Fibroblast of lung (primary cell): Measurements from ENCODE around the gene PITX2.

ENCODE experiments used
- EZH2 ChIP-seq: IDR thresholded peaks from 2 replicates; pipeline ENCODE4 v1.5.1; 2012; ENCODE audit warnings: low read length, control low read depth, mild to moderate bottlenecking; ENCODE audit errors: missing control alignments
- TF ChIP-seq, protein P1 (sequence below), 2 donors: IDR thresholded peaks in 1 of 2; conservative IDR thresholded peaks in 1 of 2; 1 replicate in 1 of 2; 2 replicates in 1 of 2; pipeline ENCODE4 v1.5.1; 2011 to 2012; ENCODE audit warnings: low read length in 2 of 2, control low read depth in 1 of 2, inconsistent platforms in 1 of 2, low read depth in 1 of 2, mild to moderate bottlenecking in 1 of 2

DNA sequence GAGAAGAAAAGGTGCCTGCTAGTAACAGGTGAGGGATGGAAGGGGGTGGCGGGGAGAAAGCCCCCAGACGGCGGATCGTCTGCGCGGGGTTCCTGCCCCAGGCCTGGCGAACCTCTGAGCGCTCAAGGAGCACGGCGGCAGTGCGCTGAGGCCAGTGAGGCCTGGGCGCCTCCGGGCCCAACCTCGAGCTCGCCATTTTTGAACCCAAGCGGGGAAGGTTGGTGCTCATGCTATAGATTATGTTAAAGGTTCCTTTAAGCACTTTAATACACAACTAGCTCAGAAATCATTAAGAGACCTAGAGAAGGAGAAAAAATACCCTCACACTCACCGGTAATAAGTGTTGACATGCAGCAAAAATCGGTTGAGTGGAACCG, 7.9 kb downstream of the PITX2 start:
- no peak for TF ChIP-seq EZH2
- TF ChIP-seq, protein P1, sequence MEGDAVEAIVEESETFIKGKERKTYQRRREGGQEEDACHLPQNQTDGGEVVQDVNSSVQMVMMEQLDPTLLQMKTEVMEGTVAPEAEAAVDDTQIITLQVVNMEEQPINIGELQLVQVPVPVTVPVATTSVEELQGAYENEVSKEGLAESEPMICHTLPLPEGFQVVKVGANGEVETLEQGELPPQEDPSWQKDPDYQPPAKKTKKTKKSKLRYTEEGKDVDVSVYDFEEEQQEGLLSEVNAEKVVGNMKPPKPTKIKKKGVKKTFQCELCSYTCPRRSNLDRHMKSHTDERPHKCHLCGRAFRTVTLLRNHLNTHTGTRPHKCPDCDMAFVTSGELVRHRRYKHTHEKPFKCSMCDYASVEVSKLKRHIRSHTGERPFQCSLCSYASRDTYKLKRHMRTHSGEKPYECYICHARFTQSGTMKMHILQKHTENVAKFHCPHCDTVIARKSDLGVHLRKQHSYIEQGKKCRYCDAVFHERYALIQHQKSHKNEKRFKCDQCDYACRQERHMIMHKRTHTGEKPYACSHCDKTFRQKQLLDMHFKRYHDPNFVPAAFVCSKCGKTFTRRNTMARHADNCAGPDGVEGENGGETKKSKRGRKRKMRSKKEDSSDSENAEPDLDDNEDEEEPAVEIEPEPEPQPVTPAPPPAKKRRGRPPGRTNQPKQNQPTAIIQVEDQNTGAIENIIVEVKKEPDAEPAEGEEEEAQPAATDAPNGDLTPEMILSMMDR (conservative IDR thresholded peaks at IDR 0.05 in 1 of 2, IDR thresholded peaks at IDR 0.05 in 1 of 2; ENCODE audit: low read depth in 1 of 2, low read length in 2 of 2): no peak
